ENCODE data around the gene STEAP4.

Gene STEAP4

DNA sequence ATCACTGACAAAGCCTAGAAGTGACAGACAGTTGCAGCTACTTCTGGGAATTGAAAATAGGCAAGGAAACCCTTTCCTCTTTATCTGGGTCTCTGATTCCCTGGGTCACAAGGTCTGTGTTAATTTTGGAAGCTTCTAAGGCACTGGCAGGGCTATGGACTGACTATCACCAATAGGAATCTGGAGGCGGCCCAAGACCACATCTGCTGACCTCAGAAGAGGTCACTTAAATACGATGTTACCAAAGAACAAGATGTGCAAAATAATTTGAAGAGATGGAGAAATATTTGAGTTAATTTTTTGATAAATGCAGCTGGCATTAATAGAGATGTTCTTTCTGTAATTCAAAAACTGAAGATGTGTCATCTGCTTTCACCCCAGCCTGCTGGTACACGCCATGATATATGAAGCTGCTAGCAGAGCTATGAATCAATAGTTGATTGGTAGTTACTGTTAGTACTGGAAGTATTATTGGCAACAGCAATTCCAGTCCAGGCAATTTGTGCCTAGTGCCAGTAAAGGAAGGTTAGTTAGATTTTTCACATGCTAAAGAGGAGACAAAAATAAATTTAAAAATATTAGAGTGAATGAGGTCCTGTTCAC lies 5.5 kb upstream of the STEAP4 start:
- TF ChIP-seq, protein P1, sequence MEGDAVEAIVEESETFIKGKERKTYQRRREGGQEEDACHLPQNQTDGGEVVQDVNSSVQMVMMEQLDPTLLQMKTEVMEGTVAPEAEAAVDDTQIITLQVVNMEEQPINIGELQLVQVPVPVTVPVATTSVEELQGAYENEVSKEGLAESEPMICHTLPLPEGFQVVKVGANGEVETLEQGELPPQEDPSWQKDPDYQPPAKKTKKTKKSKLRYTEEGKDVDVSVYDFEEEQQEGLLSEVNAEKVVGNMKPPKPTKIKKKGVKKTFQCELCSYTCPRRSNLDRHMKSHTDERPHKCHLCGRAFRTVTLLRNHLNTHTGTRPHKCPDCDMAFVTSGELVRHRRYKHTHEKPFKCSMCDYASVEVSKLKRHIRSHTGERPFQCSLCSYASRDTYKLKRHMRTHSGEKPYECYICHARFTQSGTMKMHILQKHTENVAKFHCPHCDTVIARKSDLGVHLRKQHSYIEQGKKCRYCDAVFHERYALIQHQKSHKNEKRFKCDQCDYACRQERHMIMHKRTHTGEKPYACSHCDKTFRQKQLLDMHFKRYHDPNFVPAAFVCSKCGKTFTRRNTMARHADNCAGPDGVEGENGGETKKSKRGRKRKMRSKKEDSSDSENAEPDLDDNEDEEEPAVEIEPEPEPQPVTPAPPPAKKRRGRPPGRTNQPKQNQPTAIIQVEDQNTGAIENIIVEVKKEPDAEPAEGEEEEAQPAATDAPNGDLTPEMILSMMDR (IDR thresholded peaks at IDR 0.05), result no peak

DNA sequence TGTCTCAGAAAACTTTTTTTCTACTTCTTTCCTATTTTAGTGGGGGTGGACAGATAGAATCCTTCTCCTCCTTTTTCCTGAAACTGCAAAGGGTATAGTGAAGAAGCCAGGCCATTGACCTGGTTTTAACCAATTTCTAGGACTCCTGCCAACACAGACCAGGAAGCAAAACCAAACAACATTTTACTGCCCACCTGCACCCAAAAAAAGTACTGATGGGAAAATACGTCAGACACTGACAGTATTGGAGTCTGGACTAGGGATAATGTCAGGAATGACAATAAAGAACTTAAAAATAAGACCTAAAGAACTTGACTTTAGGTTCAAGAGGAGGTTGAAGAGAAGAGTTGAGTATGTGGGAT lies 5.0 kb upstream of the STEAP4 start:
- TF ChIP-seq, protein P1 (IDR thresholded peaks at IDR 0.05), result no peak

DNA sequence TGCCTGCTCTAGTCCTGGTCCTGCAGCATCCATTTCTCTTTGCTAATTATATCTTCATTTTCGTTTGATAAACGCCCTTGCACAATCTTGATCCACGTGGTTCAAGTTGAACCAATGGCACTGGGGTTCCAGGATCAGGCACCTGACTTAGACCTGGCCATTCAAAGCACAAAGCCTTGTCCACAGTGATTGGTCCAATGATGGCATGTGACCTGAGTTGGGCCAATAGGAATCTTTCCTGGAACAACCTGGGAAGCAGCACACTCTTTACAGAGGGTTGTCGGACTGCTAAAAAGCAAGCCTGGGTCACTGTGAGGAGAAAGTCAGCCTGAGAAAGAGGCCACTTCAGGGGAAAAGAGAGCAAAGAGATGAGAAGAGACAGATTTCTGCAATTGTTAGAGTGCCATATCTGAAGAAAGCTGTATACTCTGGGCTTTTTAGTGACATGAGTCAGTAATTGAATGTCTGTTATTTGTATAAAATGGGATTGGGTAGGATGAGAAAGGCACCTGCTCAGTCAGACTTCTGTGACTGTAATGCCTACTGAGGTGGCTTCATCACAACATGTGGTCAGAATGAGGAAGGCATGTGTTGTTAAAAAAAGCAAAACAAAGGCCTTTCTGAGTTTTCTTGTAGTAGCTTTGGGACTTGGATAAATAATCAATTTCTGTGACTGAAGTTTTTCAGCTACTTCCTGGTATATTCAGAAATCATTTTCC lies 4.4 kb upstream of the STEAP4 start:
- TF ChIP-seq, protein P1 (IDR thresholded peaks at IDR 0.05), result no peak

DNA sequence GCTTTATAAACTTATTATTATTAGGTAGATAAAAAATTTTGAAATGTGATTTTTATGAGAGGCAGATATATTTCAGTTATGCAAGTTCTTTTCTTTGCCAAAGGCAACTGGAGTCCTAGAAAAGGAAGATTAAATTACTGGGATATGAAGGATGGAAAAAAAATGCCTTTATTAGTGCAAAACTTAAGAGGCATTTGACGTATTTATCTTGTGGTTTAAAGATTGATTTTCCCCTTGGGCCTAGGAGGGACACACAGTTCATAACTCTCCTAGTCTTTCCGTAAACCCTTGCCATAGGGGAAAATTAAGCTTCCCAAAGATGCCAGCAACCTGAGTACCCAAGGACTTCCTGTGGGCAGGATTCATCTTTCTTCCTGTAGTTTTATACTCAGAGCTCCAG lies 3.1 kb upstream of the STEAP4 start:
- TF ChIP-seq, protein P1 (IDR thresholded peaks at IDR 0.05), result no peak

DNA sequence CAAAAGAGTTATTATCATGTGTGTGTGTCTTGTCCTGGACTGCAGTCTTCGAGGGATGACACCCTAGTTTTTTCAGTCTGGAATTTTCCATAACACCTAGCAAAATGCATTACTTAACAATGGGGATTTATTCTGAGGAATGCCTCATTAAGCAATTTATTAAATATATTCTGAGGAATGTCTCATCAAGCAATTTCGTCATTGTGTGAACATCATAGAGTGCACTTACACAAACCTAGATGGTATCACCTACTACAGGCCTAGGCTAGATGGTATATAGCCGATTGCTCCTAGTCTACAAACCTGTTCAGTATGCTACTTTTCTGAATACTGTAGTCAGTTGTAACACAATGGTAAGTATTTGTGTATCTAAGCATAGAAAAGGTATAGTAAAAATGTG lies 1.1 kb upstream of the STEAP4 start:
- TF ChIP-seq, protein P1 (IDR thresholded peaks at IDR 0.05), result no peak

DNA sequence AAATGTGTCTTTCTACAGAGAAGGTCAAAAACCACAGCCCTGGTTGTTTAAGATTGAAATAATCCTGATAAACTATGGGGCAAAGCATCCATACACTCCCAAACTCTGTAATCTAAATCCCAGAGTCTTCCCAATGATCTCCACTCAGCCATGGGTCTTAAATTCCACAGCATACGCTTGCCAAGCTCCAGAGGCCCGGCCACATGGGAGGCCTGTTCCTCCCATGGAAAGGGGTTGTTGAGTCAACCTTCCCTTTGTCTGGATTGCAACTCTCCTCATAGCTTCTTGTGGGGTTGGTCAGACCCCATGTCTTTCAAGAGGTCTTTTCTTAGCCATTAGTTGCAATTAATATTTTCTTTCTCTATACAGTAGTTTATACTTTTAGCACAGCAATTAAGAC lies 718 bp upstream of the STEAP4 start:
- TF ChIP-seq, protein P1 (IDR thresholded peaks at IDR 0.05), result no peak

DNA sequence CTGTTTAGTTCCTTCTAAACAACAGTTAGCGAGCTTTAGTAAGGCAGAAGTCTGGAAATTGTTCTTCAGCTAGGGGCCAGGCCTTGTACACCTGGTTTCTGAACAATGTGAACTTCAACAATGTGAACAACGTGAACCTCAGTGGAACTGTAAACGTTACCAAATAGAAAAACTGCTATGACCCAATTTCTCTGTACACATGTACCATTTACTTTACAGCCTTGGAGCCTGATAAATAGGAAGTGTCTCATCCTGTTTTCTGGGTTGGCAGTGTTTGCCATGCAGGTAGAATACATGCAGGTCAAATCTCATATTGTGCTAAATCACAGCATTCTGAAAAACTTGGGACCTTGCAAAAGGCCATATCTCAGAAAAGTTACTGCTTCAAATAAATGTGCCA lies 1.6 kb downstream of the STEAP4 start:
- TF ChIP-seq, protein P1 (IDR thresholded peaks at IDR 0.05), result no peak
